K562 treated with DMSO at 1 percent for 48 hours (cell line): ENCODE data around the gene MEI1. TPM values are rescaled to one million over a fixed set of nuclear protein-coding genes. Genes with fewer than 3 reads are reported as not detected.

Source experiments
- total RNA-seq: library from RNA; unstranded; fragments of 300-600 nt; gene quantifications from 2 replicates; pipeline ENCODE4 v1.2.3, GENCODE V29; 2022; ENCODE audit warnings: low replicate concordance; ENCODE audit errors: extremely low read depth

MEI1 gene
- total RNA-seq: not detected in 2 replicates

GRCh38 chr22:41699264-41700107 is at the start of gene MEI1:
MEI1 (plus strand) TSS chr22:41699503; CDS start chr22:41699539, 36 bp downstream.

DNA sequence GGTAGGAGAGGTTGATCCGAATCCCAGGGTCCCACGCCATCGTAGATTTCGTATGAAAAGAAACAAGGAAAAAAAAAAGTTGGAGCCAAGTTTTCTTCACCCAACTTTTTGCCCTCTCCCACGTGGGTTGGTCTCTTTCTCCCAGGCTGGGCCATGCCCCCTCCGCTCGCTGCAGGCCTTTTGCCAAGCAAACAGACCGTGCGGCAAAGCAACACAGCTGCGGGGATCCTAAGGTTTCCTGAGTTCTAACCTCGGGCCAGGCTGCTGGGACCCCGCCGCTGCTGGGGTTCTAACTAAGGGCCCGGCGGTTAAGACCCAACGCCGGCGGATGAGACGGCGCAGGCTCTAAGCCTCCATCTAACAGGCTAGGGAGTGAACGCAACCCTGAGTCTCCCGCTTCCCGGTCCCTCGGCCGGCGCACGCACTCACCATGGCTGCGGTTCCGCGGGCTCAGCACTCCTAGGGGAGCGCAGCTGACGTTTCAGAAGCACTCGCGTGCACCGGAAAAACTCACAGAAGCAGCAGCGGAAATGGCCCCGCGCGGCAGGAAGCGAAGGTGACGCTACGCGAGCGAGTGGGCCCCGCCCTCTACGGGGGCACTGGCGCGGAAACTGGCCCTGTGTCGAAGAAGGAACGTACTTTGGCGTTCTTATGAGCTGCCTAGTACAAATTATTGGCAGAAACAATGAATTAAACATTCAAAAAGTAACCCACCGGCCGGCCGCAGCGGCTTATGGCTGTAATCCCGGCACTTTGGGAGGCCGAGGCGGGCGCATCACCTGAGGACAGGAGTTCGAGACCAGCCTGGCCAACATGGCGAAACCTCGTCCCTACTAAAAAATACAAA is 10.7 kb upstream of the MEI1 start, which contains the start of gene SNU13:
TSS of gene SNU13 (minus strand) at position 503 of the 847 bp plus-strand sequence. CDS start at position 432, 71 bp downstream.

GRCh38 chr22:41800348-41801146 is 101.2 kb downstream of the MEI1 start, which contains the start of gene CCDC134:
CCDC134 (plus strand) TSS chr22:41800679; CDS start chr22:41808891, 8,212 bp downstream.

GRCh38 chr22:41832553-41833368 is 133.5 kb downstream of the MEI1 start, which contains the start of gene SREBF2:
SREBF2 (plus strand) TSS chr22:41833105; CDS start chr22:41833271, 166 bp downstream.

Other genes with a start within 250 kb of the MEI1 start
- not detected in 2 replicates for gene PHF5A, start 230.8 kb upstream of the MEI1 start, total RNA-seq
- gene ACO2, start 230.4 kb upstream of the MEI1 start, total RNA-seq: 371 TPM in 1 of 2 replicates, not detected in the other
- not detected in 2 replicates for gene POLR3H, start 155.0 kb upstream of the MEI1 start, total RNA-seq
- gene CSDC2, start 138.5 kb upstream of the MEI1 start, total RNA-seq: not detected in 2 replicates
- gene PMM1, start 109.7 kb upstream of the MEI1 start, total RNA-seq: not detected in 2 replicates
- not detected in 2 replicates for gene DESI1, start 78.5 kb upstream of the MEI1 start, total RNA-seq
- gene XRCC6, start 78.2 kb upstream of the MEI1 start, total RNA-seq: 179 TPM in 1 of 2 replicates, not detected in the other
- not detected in 2 replicates for gene SNU13, start 10.6 kb upstream of the MEI1 start, total RNA-seq
- gene CCDC134, start 101.2 kb downstream of the MEI1 start, total RNA-seq: not detected in 2 replicates
- gene SREBF2, start 133.6 kb downstream of the MEI1 start, total RNA-seq: not detected in 2 replicates
- not detected in 2 replicates for gene SHISA8, start 215.6 kb downstream of the MEI1 start, total RNA-seq
- gene TNFRSF13C, start 227.3 kb downstream of the MEI1 start, total RNA-seq: not detected in 2 replicates
- not detected in 2 replicates for gene CENPM, start 247.6 kb downstream of the MEI1 start, total RNA-seq